HG03378 (cell line): ENCODE results near the gene RALGAPA2.

Experiments used
- ATAC-seq: cut with Tn5 transposase; IDR thresholded peaks from one replicate; pipeline ENCODE4 v1.9.1; 2021; ENCODE audit warnings: mild to moderate bottlenecking, moderate library complexity; ENCODE audit not compliant: unreplicated experiment

RALGAPA2 gene

GRCh38 chr20:20505554-20505953 lies 206.9 kb downstream of the RALGAPA2 start:
- ATAC-seq = peak; percentile 71

GRCh38 chr20:20503777-20504530 lies 208.5 kb downstream of the RALGAPA2 start:
- ATAC-seq = no peak

- ATAC-seq = no peak
These were observed 211.3 kb downstream of the RALGAPA2 start for GRCh38 chr20:20501128-20501527.

- ATAC-seq = no peak
These were observed 212.1 kb downstream of the RALGAPA2 start for GRCh38 chr20:20500312-20500711.

GRCh38 chr20:20499439-20499838 lies 213.0 kb downstream of the RALGAPA2 start:
- ATAC-seq = no peak

GRCh38 chr20:20498076-20498861 lies 214.2 kb downstream of the RALGAPA2 start:
- ATAC-seq = no peak

GRCh38 chr20:20497242-20497978 lies 215.0 kb downstream of the RALGAPA2 start:
- no peak for ATAC-seq

GRCh38 chr20:20495729-20496503 lies 216.5 kb downstream of the RALGAPA2 start:
- no peak for ATAC-seq

- ATAC-seq = no peak
These were observed 218.7 kb downstream of the RALGAPA2 start for GRCh38 chr20:20493701-20494100.

GRCh38 chr20:20492521-20493332 lies 219.7 kb downstream of the RALGAPA2 start:
- no peak for ATAC-seq

- ATAC-seq = no peak
These were observed 220.6 kb downstream of the RALGAPA2 start for GRCh38 chr20:20491784-20492264.

- ATAC-seq = no peak
These were observed 221.2 kb downstream of the RALGAPA2 start for GRCh38 chr20:20491110-20491783.

- no peak for ATAC-seq
These were observed 221.8 kb downstream of the RALGAPA2 start for GRCh38 chr20:20490673-20491072.

GRCh38 chr20:20489648-20490341 lies 222.6 kb downstream of the RALGAPA2 start:
- peak; percentile 21 for ATAC-seq

- ATAC-seq = peak; percentile 87
These were observed 223.4 kb downstream of the RALGAPA2 start for GRCh38 chr20:20489054-20489453.

GRCh38 chr20:20488388-20488787 lies 224.1 kb downstream of the RALGAPA2 start:
- ATAC-seq = no peak

- ATAC-seq = no peak
These were observed 224.6 kb downstream of the RALGAPA2 start for GRCh38 chr20:20487811-20488210.

- ATAC-seq = no peak
These were observed 229.1 kb downstream of the RALGAPA2 start for GRCh38 chr20:20483328-20483727.

- ATAC-seq = no peak
These were observed 230.0 kb downstream of the RALGAPA2 start for GRCh38 chr20:20482453-20482852.
